B cell (primary cell): ENCODE results near the gene STAG1. TPM values are rescaled to one million over a fixed set of nuclear protein-coding genes. Genes with fewer than 3 reads are reported as not detected.

Experiments
- ATAC-seq: fragments of 200-7000 bp; cut with Tn5 transposase; one replicate; pipeline ENCODE4 v1.10.0; 2021; ENCODE audit warnings: low read depth, mild to moderate bottlenecking, moderate number of reproducible peaks, moderate library complexity
- CTCF ChIA-PET: fragments of 350-600 bp; sonication (Branson Sonifier 250); formaldehyde crosslinking; loops from one replicate; lab custom pipeline; 2021; ENCODE audit warnings: antibody characterized with exemption, inconsistent platforms; lab: Charles Lee
- POLR2A ChIA-PET: fragments of 350-600 bp; sonication (Branson Sonifier 250); formaldehyde crosslinking; loops from one replicate; lab custom pipeline; 2021; ENCODE audit warnings: antibody characterized with exemption; lab: Charles Lee
- DNase-seq: peaks from one replicate; pipeline ENCODE4 v3.0.0; 2013
- H2AFZ ChIP-seq: 2 replicates; pipeline ENCODE4 v1.6.1; 2012; ENCODE audit warnings: mild to moderate bottlenecking, low read depth, low read length; ENCODE audit not compliant: insufficient read depth, poor library complexity, severe bottlenecking
- H3K27ac ChIP-seq, 2 donors: 1 replicate in 1 of 2; 2 replicates in 1 of 2; pipeline ENCODE4 v1.5.1; 2012 to 2013; ENCODE audit warnings: low read length in 2 of 2, mild to moderate bottlenecking in 2 of 2, moderate library complexity in 1 of 2
- H3K27me3 ChIP-seq, 4 experiments: fragments of 200-600 bp in 1 of 4; sonication (generic) in 1 of 4; replicated peaks in 1 of 4; 1 replicate in 2 of 4; 2 replicates in 2 of 4; pipeline versions ENCODE4 v1.6.1 to v1.7.0; 2013 to 2016; ENCODE audit warnings: low read length in 3 of 4, mild to moderate bottlenecking in 2 of 4, mixed read lengths in 1 of 4, moderate library complexity in 1 of 4; ENCODE audit not compliant: insufficient read depth in 4 of 4, control insufficient read depth in 3 of 4; ENCODE audit errors: control extremely low read depth in 1 of 4
- H3K36me3 ChIP-seq, 2 experiments: replicated peaks in 1 of 2; 1 replicate in 1 of 2; 2 replicates in 1 of 2; pipeline versions ENCODE4 v1.6.1 to v1.7.1; 2013; ENCODE audit warnings: low read length in 1 of 2; ENCODE audit not compliant: insufficient read depth in 2 of 2, control insufficient read depth in 1 of 2; ENCODE audit errors: control extremely low read depth in 1 of 2, extremely low read depth in 1 of 2
- H3K4me1 ChIP-seq, 2 donors: fragments of 200-600 bp in 1 of 2; sonication (generic) in 1 of 2; 1 replicate in 1 of 2; 2 replicates in 1 of 2; pipeline versions ENCODE4 v1.5.1 to v1.6.1; 2013 to 2017; ENCODE audit warnings: low read length in 2 of 2; ENCODE audit not compliant: control insufficient read depth in 2 of 2, insufficient read depth in 2 of 2
- H3K4me2 ChIP-seq: replicated peaks from 2 replicates; pipeline ENCODE3; 2012; ENCODE audit warnings: mild to moderate bottlenecking, low read depth, low read length; ENCODE audit not compliant: poor library complexity, severe bottlenecking
- H3K4me3 ChIP-seq, 5 experiments: fragments of 200-600 bp in 1 of 5; sonication (generic) in 1 of 5; 1 replicate in 3 of 5; 2 replicates in 2 of 5; pipeline versions ENCODE4 v1.5.1 to v1.7.0; 2011 to 2016; ENCODE audit warnings: low read length in 4 of 5, mild to moderate bottlenecking in 4 of 5, low read depth in 2 of 5, control low read depth in 1 of 5, moderate library complexity in 1 of 5; ENCODE audit not compliant: insufficient read depth in 1 of 5; ENCODE audit errors: control extremely low read depth in 1 of 5, extremely low read depth in 1 of 5
- H3K79me2 ChIP-seq: fragments of 200-600 bp; sonication (generic); one replicate; pipeline ENCODE4 v1.6.0; 2016; ENCODE audit warnings: low read length; ENCODE audit not compliant: control insufficient read depth, insufficient read depth
- H3K9ac ChIP-seq: fragments of 200-600 bp; sonication (generic); 2 replicates; pipeline ENCODE4 v1.6.1; 2017; ENCODE audit warnings: mild to moderate bottlenecking, low read length, moderate library complexity
- H3K9me3 ChIP-seq, 3 donors: one replicate each; pipeline versions ENCODE4 v1.6.1 to v1.7.1; 2013; ENCODE audit warnings: low read length in 2 of 3; ENCODE audit not compliant: control insufficient read depth in 2 of 3, insufficient read depth in 1 of 3; ENCODE audit errors: control extremely low read depth in 1 of 3
- H4K20me1 ChIP-seq: 2 replicates; pipeline ENCODE4 v1.6.0; 2012; ENCODE audit warnings: mild to moderate bottlenecking, low read length; ENCODE audit not compliant: insufficient read depth, control insufficient read depth, poor library complexity, severe bottlenecking
- H3K27ac Mint-ChIP-seq: one replicate; pipeline ENCODE4 v1.8.0; 2021; ENCODE audit warnings: mixed read lengths
- H3K27me3 Mint-ChIP-seq: one replicate; pipeline ENCODE4 v1.8.0; 2021; ENCODE audit warnings: mixed read lengths
- H3K4me1 Mint-ChIP-seq: one replicate; pipeline ENCODE4 v1.8.0; 2021; ENCODE audit warnings: mixed read lengths
- H3K4me3 Mint-ChIP-seq: one replicate; pipeline ENCODE4 v1.8.0; 2021; ENCODE audit warnings: mixed read lengths
- H3K9me3 Mint-ChIP-seq: one replicate; pipeline ENCODE4 v1.8.0; 2022; ENCODE audit warnings: mixed read lengths; ENCODE audit not compliant: insufficient read depth
- CTCF ChIP-seq: fragments of 200-600 bp; IDR thresholded peaks from one replicate; pipeline ENCODE4 v1.8.0; 2022; ENCODE audit warnings: antibody characterized with exemption, mild to moderate bottlenecking
- EZH2 ChIP-seq: IDR thresholded peaks from 2 replicates; pipeline ENCODE4 v1.6.1; 2012; ENCODE audit warnings: borderline replicate concordance, low read depth, mild to moderate bottlenecking, moderate library complexity, low read length; ENCODE audit not compliant: insufficient read depth, poor library complexity, severe bottlenecking
- WGBS: methylation state at CpG from one replicate; pipeline ENCODE4 v1.1.5; 2013; ENCODE audit warnings: missing lambda C conversion rate; ENCODE audit not compliant: insufficient coverage; 5-methylcytosine and 5-hydroxymethylcytosine counted together
- intact Hi-C: fragments of 100-400 bp; cut with micrococcal nuclease; formaldehyde crosslinking; loops from one replicate; pipeline ENCODE4 v1.10.0; 2022
- polyA plus RNA-seq: library from polyadenylated mRNA; depleted of rRNA; stranded (reverse); fragments of >200 nt; gene quantifications from 2 replicates; pipeline ENCODE4 v1.2.3, GENCODE V29; 2012
- total RNA-seq, 2 donors: library from RNA; stranded (reverse); fragments of 120-200 nt in 1 of 2; gene quantifications; 1 replicate in 1 of 2; 2 replicates in 1 of 2; pipeline versions ENCODE4 v1.2.3 to v1.2.4, GENCODE V29; 2013 to 2022

The STAG1 gene
- total and polyA plus RNA-seq, 2 donors (not counting 1 experiment from before 2014, with no cell fraction given): 9.2 to 77.0 TPM

GRCh38 chr3:136473716-136474326 is 278.4 kb downstream of the STAG1 start:
- no peak overlapping the region for H3K27ac Mint-ChIP-seq
- no peaks in the 10 kb centered on the region for H3K27me3 Mint-ChIP-seq
- Histone ChIP-seq H3K4me2 (no peak overlapping the region), H3K27ac (no peak overlapping the region), H3K9me3 (no peaks in the 10 kb centered on the region), H2AFZ (no peak overlapping the region), H3K9ac (no peak overlapping the region), H3K4me3 (no peak overlapping the region), H3K79me2 (no peaks in the 10 kb centered on the region), H3K4me1 (no peaks in the 10 kb centered on the region), H3K36me3 (peaks cover 17 to 21% of the 10 kb centered on the region in 2 experiments), H3K27me3 (no peaks in the 10 kb centered on the region), H4K20me1 (no peaks in the 10 kb centered on the region)
- ATAC-seq (no peak), DNase-seq (no peak)
- no peak overlapping the region for H3K4me3 Mint-ChIP-seq
- CTCF ChIA-PET: no interaction called here
- WGBS: no CpG with 5 or more reads among the region's 3 CpGs
- POLR2A ChIA-PET: no interaction called here
- no peaks in the 10 kb centered on the region for H3K4me1 Mint-ChIP-seq
- intact Hi-C loops: no loop called here
- H3K9me3 Mint-ChIP-seq: no peaks in the 10 kb centered on the region
- TF ChIP-seq CTCF (no peak), EZH2 (no peak)

GRCh38 chr3:136465296-136465695 is 286.9 kb downstream of the STAG1 start:
- Mint-ChIP-seq H3K4me1 (no peaks in the 10 kb centered on the region), H3K27ac (no peak overlapping the region), H3K4me3 (no peak overlapping the region), H3K9me3 (peaks cover 5% of the 10 kb centered on the region), H3K27me3 (no peaks in the 10 kb centered on the region)
- ChIA-PET POLR2A (interaction anchor here (0.6 kb wide), 1 partner anchor 28 kb away, joined by 3 read pairs; no protein-coding TSS in a partner anchor), CTCF (interaction anchor here (0.8 kb wide), 1 partner anchor 74 kb away, joined by 3 read pairs; no protein-coding TSS in a partner anchor)
- no peaks in the 10 kb centered on the region for H4K20me1 ChIP-seq
- 100% methylated on average over 1 of the region's 5 CpGs for WGBS
- H3K27me3 ChIP-seq: no peaks in the 10 kb centered on the region
- H3K9ac ChIP-seq: no peak overlapping the region
- intact Hi-C loops: no loop called here
- no peaks in the 10 kb centered on the region for H3K79me2 ChIP-seq
- H3K4me3 ChIP-seq: no peak overlapping the region
- H3K27ac ChIP-seq: no peak overlapping the region
- H3K4me2 ChIP-seq: no peak overlapping the region
- H3K4me1 ChIP-seq: no peaks in the 10 kb centered on the region
- no peak overlapping the region for H2AFZ ChIP-seq
- H3K36me3 ChIP-seq: peaks cover 10 to 29% of the 10 kb centered on the region in 2 experiments
- peaks cover 0 to under 1% (median 0%) of the 10 kb centered on the region in 3 donors for H3K9me3 ChIP-seq
- ATAC-seq (no peak), DNase-seq (no peak)
- TF ChIP-seq EZH2: no peak
- TF ChIP-seq CTCF: no peak
